H1 (cell line): ENCODE measurements around the gene RFFL. TPM values are rescaled to one million over a fixed set of nuclear protein-coding genes. Genes with fewer than 3 reads are reported as not detected.

Experiments used
- CHD2 ChIP-seq: IDR thresholded peaks from 2 replicates; pipeline ENCODE4 v1.6.1; 2012; ENCODE audit warnings: low read length, improper control_type of control experiment
- GABPA ChIP-seq: IDR thresholded peaks from 2 replicates; pipeline ENCODE4 v1.6.1; 2011; ENCODE audit warnings: mild to moderate bottlenecking, low read length, moderate library complexity, borderline replicate concordance; ENCODE audit not compliant: insufficient read depth
- HDAC6 ChIP-seq: IDR thresholded peaks from one replicate; pipeline ENCODE4 v1.7.1; 2012; ENCODE audit warnings: low read depth, mild to moderate bottlenecking, inconsistent platforms, low read length, moderate library complexity
- POLR2AphosphoS5 ChIP-seq: IDR thresholded peaks from 2 replicates; pipeline ENCODE4 v1.6.1; 2011; ENCODE audit warnings: low read depth, low read length
- RFX5 ChIP-seq: IDR thresholded peaks from 2 replicates; pipeline ENCODE4 v1.6.1; 2011; ENCODE audit warnings: low read depth, low read length, improper control_type of control experiment, borderline replicate concordance
- SRF ChIP-seq: IDR thresholded peaks from 2 replicates; pipeline ENCODE4 v1.6.1; 2011; ENCODE audit warnings: mild to moderate bottlenecking, low read depth, low read length, moderate library complexity
- TBP ChIP-seq: IDR thresholded peaks from 2 replicates; pipeline ENCODE4 v1.6.1; 2011; ENCODE audit warnings: low read depth, low read length, improper control_type of control experiment
- polyA plus RNA-seq, 7 experiments: library from polyadenylated mRNA; depleted of rRNA in 3 of 7; stranded (reverse) in 5 of 7; unstranded in 2 of 7; fragments of >200 nt in 5 of 7; fragments of 200-250 nt in 2 of 7; gene quantifications; 1 replicate in 5 of 7; 2 replicates in 1 of 7; 4 replicates in 1 of 7; pipeline versions ENCODE4 v1.2.1 to v1.2.3, GENCODE V29; 2011 to 2013; ENCODE audit warnings: missing spikeins in 2 of 7, mixed read lengths in 2 of 7
- total RNA-seq: library from RNA; stranded (reverse); fragmentation: NEBNext Ultra II Directional; extraction: Animal tissue kit (Norgen Biotek cat#: 25700); gene quantifications from 2 replicates; pipeline ENCODE4 v1.2.1, GENCODE V29; 2021
- TF ChIP-seq, protein P1 (sequence below): IDR thresholded peaks from 2 replicates; pipeline ENCODE4 v1.6.1; 2011; ENCODE audit warnings: low read depth, mild to moderate bottlenecking, low read length; ENCODE audit not compliant: insufficient read depth
- TF ChIP-seq, protein P2 (sequence below): IDR thresholded peaks from 2 replicates; pipeline ENCODE4 v1.6.1; 2012; ENCODE audit warnings: low read length, inconsistent platforms
- TF ChIP-seq, protein P3 (sequence below): fragments of 300-600 bp; sonication (generic); IDR thresholded peaks from 2 replicates; pipeline ENCODE4 v1.7.1; 2012; ENCODE audit warnings: low read length, moderate library complexity, mild to moderate bottlenecking, inconsistent platforms; ENCODE audit not compliant: insufficient replicate concordance

Gene RFFL
- total and polyA plus RNA-seq, 2 of the 8 experiments (the other 6 are each of a cell fraction or from before 2014, with no cell fraction given) = 14.0 to 24.5 TPM

DNA sequence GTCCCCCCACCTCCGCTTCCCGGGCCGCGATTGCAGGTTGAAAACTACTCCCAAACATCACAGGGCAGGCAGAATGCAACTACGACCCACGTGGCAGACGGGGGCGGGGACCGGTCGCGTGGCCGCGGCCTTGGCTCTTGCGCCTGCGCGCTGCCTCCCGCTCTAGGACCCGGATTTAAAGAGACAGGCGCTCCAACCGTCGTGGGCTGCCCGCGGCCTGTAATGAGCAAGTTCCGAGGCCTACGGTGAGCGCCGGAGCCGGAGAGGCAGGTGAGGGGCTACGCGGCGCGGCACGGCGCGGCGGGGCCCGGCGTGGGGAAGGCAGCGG, 83.2 kb downstream of the RFFL start, which contains the start of gene LIG3 (continued):
- TF ChIP-seq POLR2AphosphoS5 (peak; percentile 93), HDAC6 (no peak), GABPA (no peak), CHD2 (0 out of 2 replicates have a peak, but pooled peaks have one; percentile 22), RFX5 (no peak), SRF (no peak), TBP (peak; percentile 81)
- TF ChIP-seq, protein P1, sequence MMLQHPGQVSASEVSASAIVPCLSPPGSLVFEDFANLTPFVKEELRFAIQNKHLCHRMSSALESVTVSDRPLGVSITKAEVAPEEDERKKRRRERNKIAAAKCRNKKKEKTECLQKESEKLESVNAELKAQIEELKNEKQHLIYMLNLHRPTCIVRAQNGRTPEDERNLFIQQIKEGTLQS = peak; percentile 59; the same call in 1 of the 2 replicates
- TF ChIP-seq, protein P2, sequence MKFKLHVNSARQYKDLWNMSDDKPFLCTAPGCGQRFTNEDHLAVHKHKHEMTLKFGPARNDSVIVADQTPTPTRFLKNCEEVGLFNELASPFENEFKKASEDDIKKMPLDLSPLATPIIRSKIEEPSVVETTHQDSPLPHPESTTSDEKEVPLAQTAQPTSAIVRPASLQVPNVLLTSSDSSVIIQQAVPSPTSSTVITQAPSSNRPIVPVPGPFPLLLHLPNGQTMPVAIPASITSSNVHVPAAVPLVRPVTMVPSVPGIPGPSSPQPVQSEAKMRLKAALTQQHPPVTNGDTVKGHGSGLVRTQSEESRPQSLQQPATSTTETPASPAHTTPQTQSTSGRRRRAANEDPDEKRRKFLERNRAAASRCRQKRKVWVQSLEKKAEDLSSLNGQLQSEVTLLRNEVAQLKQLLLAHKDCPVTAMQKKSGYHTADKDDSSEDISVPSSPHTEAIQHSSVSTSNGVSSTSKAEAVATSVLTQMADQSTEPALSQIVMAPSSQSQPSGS = no peak
- TF ChIP-seq, protein P3, sequence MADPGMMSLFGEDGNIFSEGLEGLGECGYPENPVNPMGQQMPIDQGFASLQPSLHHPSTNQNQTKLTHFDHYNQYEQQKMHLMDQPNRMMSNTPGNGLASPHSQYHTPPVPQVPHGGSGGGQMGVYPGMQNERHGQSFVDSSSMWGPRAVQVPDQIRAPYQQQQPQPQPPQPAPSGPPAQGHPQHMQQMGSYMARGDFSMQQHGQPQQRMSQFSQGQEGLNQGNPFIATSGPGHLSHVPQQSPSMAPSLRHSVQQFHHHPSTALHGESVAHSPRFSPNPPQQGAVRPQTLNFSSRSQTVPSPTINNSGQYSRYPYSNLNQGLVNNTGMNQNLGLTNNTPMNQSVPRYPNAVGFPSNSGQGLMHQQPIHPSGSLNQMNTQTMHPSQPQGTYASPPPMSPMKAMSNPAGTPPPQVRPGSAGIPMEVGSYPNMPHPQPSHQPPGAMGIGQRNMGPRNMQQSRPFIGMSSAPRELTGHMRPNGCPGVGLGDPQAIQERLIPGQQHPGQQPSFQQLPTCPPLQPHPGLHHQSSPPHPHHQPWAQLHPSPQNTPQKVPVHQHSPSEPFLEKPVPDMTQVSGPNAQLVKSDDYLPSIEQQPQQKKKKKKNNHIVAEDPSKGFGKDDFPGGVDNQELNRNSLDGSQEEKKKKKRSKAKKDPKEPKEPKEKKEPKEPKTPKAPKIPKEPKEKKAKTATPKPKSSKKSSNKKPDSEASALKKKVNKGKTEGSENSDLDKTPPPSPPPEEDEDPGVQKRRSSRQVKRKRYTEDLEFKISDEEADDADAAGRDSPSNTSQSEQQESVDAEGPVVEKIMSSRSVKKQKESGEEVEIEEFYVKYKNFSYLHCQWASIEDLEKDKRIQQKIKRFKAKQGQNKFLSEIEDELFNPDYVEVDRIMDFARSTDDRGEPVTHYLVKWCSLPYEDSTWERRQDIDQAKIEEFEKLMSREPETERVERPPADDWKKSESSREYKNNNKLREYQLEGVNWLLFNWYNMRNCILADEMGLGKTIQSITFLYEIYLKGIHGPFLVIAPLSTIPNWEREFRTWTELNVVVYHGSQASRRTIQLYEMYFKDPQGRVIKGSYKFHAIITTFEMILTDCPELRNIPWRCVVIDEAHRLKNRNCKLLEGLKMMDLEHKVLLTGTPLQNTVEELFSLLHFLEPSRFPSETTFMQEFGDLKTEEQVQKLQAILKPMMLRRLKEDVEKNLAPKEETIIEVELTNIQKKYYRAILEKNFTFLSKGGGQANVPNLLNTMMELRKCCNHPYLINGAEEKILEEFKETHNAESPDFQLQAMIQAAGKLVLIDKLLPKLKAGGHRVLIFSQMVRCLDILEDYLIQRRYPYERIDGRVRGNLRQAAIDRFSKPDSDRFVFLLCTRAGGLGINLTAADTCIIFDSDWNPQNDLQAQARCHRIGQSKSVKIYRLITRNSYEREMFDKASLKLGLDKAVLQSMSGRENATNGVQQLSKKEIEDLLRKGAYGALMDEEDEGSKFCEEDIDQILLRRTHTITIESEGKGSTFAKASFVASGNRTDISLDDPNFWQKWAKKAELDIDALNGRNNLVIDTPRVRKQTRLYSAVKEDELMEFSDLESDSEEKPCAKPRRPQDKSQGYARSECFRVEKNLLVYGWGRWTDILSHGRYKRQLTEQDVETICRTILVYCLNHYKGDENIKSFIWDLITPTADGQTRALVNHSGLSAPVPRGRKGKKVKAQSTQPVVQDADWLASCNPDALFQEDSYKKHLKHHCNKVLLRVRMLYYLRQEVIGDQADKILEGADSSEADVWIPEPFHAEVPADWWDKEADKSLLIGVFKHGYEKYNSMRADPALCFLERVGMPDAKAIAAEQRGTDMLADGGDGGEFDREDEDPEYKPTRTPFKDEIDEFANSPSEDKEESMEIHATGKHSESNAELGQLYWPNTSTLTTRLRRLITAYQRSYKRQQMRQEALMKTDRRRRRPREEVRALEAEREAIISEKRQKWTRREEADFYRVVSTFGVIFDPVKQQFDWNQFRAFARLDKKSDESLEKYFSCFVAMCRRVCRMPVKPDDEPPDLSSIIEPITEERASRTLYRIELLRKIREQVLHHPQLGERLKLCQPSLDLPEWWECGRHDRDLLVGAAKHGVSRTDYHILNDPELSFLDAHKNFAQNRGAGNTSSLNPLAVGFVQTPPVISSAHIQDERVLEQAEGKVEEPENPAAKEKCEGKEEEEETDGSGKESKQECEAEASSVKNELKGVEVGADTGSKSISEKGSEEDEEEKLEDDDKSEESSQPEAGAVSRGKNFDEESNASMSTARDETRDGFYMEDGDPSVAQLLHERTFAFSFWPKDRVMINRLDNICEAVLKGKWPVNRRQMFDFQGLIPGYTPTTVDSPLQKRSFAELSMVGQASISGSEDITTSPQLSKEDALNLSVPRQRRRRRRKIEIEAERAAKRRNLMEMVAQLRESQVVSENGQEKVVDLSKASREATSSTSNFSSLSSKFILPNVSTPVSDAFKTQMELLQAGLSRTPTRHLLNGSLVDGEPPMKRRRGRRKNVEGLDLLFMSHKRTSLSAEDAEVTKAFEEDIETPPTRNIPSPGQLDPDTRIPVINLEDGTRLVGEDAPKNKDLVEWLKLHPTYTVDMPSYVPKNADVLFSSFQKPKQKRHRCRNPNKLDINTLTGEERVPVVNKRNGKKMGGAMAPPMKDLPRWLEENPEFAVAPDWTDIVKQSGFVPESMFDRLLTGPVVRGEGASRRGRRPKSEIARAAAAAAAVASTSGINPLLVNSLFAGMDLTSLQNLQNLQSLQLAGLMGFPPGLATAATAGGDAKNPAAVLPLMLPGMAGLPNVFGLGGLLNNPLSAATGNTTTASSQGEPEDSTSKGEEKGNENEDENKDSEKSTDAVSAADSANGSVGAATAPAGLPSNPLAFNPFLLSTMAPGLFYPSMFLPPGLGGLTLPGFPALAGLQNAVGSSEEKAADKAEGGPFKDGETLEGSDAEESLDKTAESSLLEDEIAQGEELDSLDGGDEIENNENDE = no peak
